BJ (cell line): ENCODE data around the gene BPGM. TPM values are rescaled to one million over a fixed set of nuclear protein-coding genes. Genes with fewer than 3 reads are reported as not detected.
A peak's percentile ranks its signal among the peaks of the same experiment; 100 is the strongest.

ENCODE experiments used
- CTCF ChIA-PET: fragments of 350-600 bp; formaldehyde crosslinking; extraction: SDS; loops from one replicate; lab custom pipeline; 2021; ENCODE audit warnings: antibody characterized with exemption, inconsistent platforms; lab: Yijun Ruan, JAX
- POLR2A ChIA-PET: fragments of 300-600 bp; sonication (Branson Sonifier 250); formaldehyde crosslinking; extraction: SDS; loops from one replicate; lab custom pipeline; 2021; ENCODE audit warnings: antibody characterized with exemption; lab: Charles Lee
- DNase-seq: peaks from one replicate; pipeline ENCODE4 v3.0.0-alpha.2; 2011; ENCODE audit warnings: low read depth
- H3K27me3 ChIP-seq: 2 replicates; pipeline ENCODE4 v1.6.0; 2011; ENCODE audit warnings: low read length; ENCODE audit not compliant: control insufficient read depth, insufficient read depth
- H3K36me3 ChIP-seq: 2 replicates; pipeline ENCODE4 v1.5.1; 2011; ENCODE audit warnings: low read length; ENCODE audit not compliant: control insufficient read depth, insufficient read depth
- H3K4me3 ChIP-seq: 2 replicates; pipeline ENCODE4 v1.5.1; 2011; ENCODE audit warnings: low read depth, mild to moderate bottlenecking, control low read depth, low read length
- CTCF ChIP-seq: IDR thresholded peaks from 2 replicates; pipeline ENCODE4 v1.5.1; 2011; ENCODE audit warnings: low read depth, mild to moderate bottlenecking, control low read depth, inconsistent platforms, low read length, moderate library complexity; ENCODE audit not compliant: insufficient read depth
- polyA plus RNA-seq: library from polyadenylated mRNA; depleted of rRNA; stranded (reverse); fragments of >200 nt; gene quantifications from 2 replicates; pipeline ENCODE4 v1.2.3, GENCODE V29; 2011

The BPGM gene
- polyA plus RNA-seq, 1 experiment, result 14.1 TPM

GRCh38 chr7:134692344-134692705 is 45.7 kb downstream of the BPGM start:
- Histone ChIP-seq H3K27me3 (no peaks in the 10 kb centered on the region), H3K4me3 (no peak overlapping the region), H3K36me3 (no peaks in the 10 kb centered on the region)
- POLR2A ChIA-PET, result interaction anchor here (0.5 to 1.5 kb wide), 11 partner anchors 17 to 1292 kb away, joined by 3 to 33 read pairs (median 6); partner anchors contain the start of gene CALD1
- no peak for DNase-seq
- TF ChIP-seq CTCF, result no peak
- CTCF ChIA-PET, result interaction anchor here (0.6 to 5.6 kb wide), 9 partner anchors 8 to 582 kb away, joined by 3 to 50 read pairs (median 4); no protein-coding TSS in a partner anchor

GRCh38 chr7:134693256-134693655 is 46.6 kb downstream of the BPGM start:
- CTCF ChIA-PET, result interaction anchor here (0.6 to 5.6 kb wide), 10 partner anchors 10 to 1307 kb away, joined by 3 to 50 read pairs (median 4); partner anchors contain the start of gene CYREN
- peak; percentile 83 for DNase-seq
- no peaks in the 10 kb centered on the region for H3K27me3 ChIP-seq
- no peaks in the 10 kb centered on the region for H3K36me3 ChIP-seq
- no peak overlapping the region for H3K4me3 ChIP-seq
- no peak for TF ChIP-seq CTCF
- POLR2A ChIA-PET, result interaction anchor here (0.5 to 1.5 kb wide), 12 partner anchors 10 to 142 kb away, joined by 3 to 33 read pairs (median 3); partner anchors contain the start of gene CALD1

GRCh38 chr7:134694299-134694698 is 47.6 kb downstream of the BPGM start:
- POLR2A ChIA-PET, result interaction anchor here (1.1 to 1.9 kb wide), 2 partner anchors 49 to 222 kb away, joined by 5 to 9 read pairs; no protein-coding TSS in a partner anchor
- DNase-seq, result no peak
- no peak overlapping the region for H3K4me3 ChIP-seq
- CTCF ChIA-PET, result interaction anchor here (1.0 to 2.7 kb wide), 5 partner anchors 9 to 62 kb away, joined by 3 to 14 read pairs (median 5); no protein-coding TSS in a partner anchor
- H3K27me3 ChIP-seq, result no peaks in the 10 kb centered on the region
- peak; percentile 48; the same call in 1 of the 2 replicates for TF ChIP-seq CTCF
- no peaks in the 10 kb centered on the region for H3K36me3 ChIP-seq

- ChIA-PET CTCF (interaction anchor here (0.9 to 2.7 kb wide), 10 partner anchors 9 to 61 kb away, joined by 3 to 14 read pairs (median 6); no protein-coding TSS in a partner anchor), POLR2A (interaction anchor here (0.6 to 1.9 kb wide), 3 partner anchors 43 to 1017 kb away, joined by 6 to 10 read pairs (median 9); no protein-coding TSS in a partner anchor)
- no peaks in the 10 kb centered on the region for H3K36me3 ChIP-seq
- H3K4me3 ChIP-seq, result no peak overlapping the region
- H3K27me3 ChIP-seq, result no peaks in the 10 kb centered on the region
- no peak for TF ChIP-seq CTCF
- DNase-seq, result no peak
These were observed 48.1 kb downstream of the BPGM start for GRCh38 chr7:134694767-134695166.

- POLR2A ChIA-PET, result interaction anchor here (0.6 to 1.9 kb wide), 7 partner anchors 29 to 1017 kb away, joined by 3 to 10 read pairs (median 7); partner anchors contain the start of gene CALD1
- DNase-seq, result peak; percentile 74
- no peak for TF ChIP-seq CTCF
- H3K36me3 ChIP-seq, result no peaks in the 10 kb centered on the region
- CTCF ChIA-PET, result interaction anchor here (0.7 to 2.7 kb wide), 16 partner anchors 9 to 193 kb away, joined by 3 to 14 read pairs (median 4); partner anchors contain the start of gene CALD1
- no peaks in the 10 kb centered on the region for H3K27me3 ChIP-seq
- no peak overlapping the region for H3K4me3 ChIP-seq
These were observed 48.7 kb downstream of the BPGM start for GRCh38 chr7:134695321-134695860.
